SKM-1 (cell line): Measurements from ENCODE around the gene SLC22A14.
"Not testable (repeated sequence)": the region's sequence is repeated elsewhere in the genome, so short reads cannot be mapped to it uniquely, and the experiment has no call there.

ENCODE experiments used
- DNase-seq: peaks from one replicate; lab custom pipeline; 2025; ENCODE audit not compliant: unreplicated experiment; lab: John Stamatoyannopoulos, UW

The SLC22A14 gene

GRCh38 chr3:38270606-38271005 is 11.5 kb upstream of the SLC22A14 start:
- no peak for DNase-seq

- DNase-seq, result no peak
These were observed 10.5 kb upstream of the SLC22A14 start for GRCh38 chr3:38271553-38271952.

- no peak for DNase-seq
These were observed 7.0 kb upstream of the SLC22A14 start for GRCh38 chr3:38274864-38275649.

- no peak for DNase-seq
These were observed 6.4 kb upstream of the SLC22A14 start for GRCh38 chr3:38275658-38276057.

- no peak for DNase-seq
These were observed 5.8 kb upstream of the SLC22A14 start for GRCh38 chr3:38276081-38276916.

GRCh38 chr3:38276917-38277630 is 5.0 kb upstream of the SLC22A14 start:
- no peak for DNase-seq

- DNase-seq, result no peak
These were observed 3.3 kb upstream of the SLC22A14 start for GRCh38 chr3:38278841-38279240.

GRCh38 chr3:38283810-38284755 is 2.0 kb downstream of the SLC22A14 start:
- DNase-seq, result no peak

- DNase-seq, result no peak
These were observed 2.7 kb downstream of the SLC22A14 start for GRCh38 chr3:38284756-38285150.

- DNase-seq, result not testable (repeated sequence)
These were observed 7.5 kb downstream of the SLC22A14 start for GRCh38 chr3:38289286-38290217.

GRCh38 chr3:38297053-38297452 is 15.0 kb downstream of the SLC22A14 start:
- not testable (repeated sequence) for DNase-seq

- no peak for DNase-seq
These were observed 15.4 kb downstream of the SLC22A14 start for GRCh38 chr3:38297537-38297936.

GRCh38 chr3:38297947-38298711 is 16.0 kb downstream of the SLC22A14 start:
- DNase-seq, result no peak

- DNase-seq, result no peak
These were observed 24.8 kb downstream of the SLC22A14 start for GRCh38 chr3:38306941-38307340.

GRCh38 chr3:38307599-38307998 is 25.5 kb downstream of the SLC22A14 start:
- DNase-seq, result no peak

- DNase-seq, result no peak
These were observed 26.4 kb downstream of the SLC22A14 start for GRCh38 chr3:38308456-38308855.

- DNase-seq, result peak; percentile 88
These were observed 29.4 kb downstream of the SLC22A14 start for GRCh38 chr3:38311476-38311875.

GRCh38 chr3:38311941-38312340 is 29.8 kb downstream of the SLC22A14 start:
- no peak for DNase-seq

- DNase-seq, result no peak
These were observed 30.3 kb downstream of the SLC22A14 start for GRCh38 chr3:38312356-38312755.
